ENCODE data around the gene TBCB.

DNA sequence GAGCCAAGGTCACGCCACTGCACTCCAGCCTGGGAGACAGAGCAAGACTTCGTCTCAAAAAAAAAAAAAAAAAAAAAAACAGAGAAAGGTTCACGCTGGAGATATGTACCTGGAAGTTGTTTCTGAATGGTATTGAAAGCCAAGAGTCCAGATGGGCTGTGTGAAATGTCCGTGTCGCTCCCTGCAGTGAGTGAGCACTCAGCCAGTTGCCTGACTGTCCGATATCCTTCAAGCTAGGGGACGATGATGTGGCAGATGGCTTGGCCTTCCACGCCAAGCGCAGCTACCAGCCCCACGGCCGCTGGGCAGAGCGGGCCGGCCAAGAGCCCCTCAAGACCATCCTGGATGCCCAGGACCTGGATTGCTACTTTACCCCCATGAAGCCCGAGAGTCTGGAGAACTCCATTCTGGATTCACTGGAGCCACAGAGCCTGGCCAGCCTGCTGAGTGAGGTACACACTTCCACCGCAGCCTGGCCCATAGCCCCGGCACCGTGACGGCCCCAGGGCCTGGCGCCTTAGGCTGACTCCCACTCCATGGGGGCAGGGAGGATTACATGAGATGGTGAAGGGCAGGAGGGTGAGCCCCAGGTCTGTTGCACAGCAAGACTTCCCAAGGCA lies 16.0 kb upstream of the TBCB start:
- TF ChIP-seq, protein P1, sequence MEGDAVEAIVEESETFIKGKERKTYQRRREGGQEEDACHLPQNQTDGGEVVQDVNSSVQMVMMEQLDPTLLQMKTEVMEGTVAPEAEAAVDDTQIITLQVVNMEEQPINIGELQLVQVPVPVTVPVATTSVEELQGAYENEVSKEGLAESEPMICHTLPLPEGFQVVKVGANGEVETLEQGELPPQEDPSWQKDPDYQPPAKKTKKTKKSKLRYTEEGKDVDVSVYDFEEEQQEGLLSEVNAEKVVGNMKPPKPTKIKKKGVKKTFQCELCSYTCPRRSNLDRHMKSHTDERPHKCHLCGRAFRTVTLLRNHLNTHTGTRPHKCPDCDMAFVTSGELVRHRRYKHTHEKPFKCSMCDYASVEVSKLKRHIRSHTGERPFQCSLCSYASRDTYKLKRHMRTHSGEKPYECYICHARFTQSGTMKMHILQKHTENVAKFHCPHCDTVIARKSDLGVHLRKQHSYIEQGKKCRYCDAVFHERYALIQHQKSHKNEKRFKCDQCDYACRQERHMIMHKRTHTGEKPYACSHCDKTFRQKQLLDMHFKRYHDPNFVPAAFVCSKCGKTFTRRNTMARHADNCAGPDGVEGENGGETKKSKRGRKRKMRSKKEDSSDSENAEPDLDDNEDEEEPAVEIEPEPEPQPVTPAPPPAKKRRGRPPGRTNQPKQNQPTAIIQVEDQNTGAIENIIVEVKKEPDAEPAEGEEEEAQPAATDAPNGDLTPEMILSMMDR (IDR thresholded peaks at IDR 0.05 in 4 of 5, conservative IDR thresholded peaks at IDR 0.05 in 1 of 5) = no peak
- no peak for TF ChIP-seq POLR2A (IDR thresholded peaks at IDR 0.05)
